Sigmoid colon (tissue), 4 donors: ENCODE results near the gene RPH3AL.

ENCODE experiments used
- CTCF ChIP-seq, 4 experiments: fragments of 450-650 bp in 3 of 4; fragments of 200-600 bp in 1 of 4; IDR thresholded peaks; one replicate each; pipeline ENCODE4 v1.5.1; 2016 to 2019; ENCODE audit warnings: antibody characterized with exemption in 4 of 4, mild to moderate bottlenecking in 3 of 4, moderate library complexity in 2 of 4
- POLR2A ChIP-seq, 2 donors: fragments of 450-650 bp; IDR thresholded peaks; one replicate each; pipeline ENCODE4 v1.6.1; 2016; ENCODE audit warnings: antibody characterized with exemption in 2 of 2, mild to moderate bottlenecking in 2 of 2, moderate library complexity in 2 of 2
- POLR2AphosphoS5 ChIP-seq, 4 donors: sonication (generic); formaldehyde crosslinking; IDR thresholded peaks; one replicate each; pipeline ENCODE4 v1.6.1; 2017; ENCODE audit warnings: antibody characterized with exemption in 4 of 4

GRCh38 chr17:386141-386876, 33.7 kb upstream of the RPH3AL start:
- TF ChIP-seq POLR2A (IDR thresholded peaks at IDR 0.05) (no peak), CTCF (IDR thresholded peaks at IDR 0.05) (peak in 3 of 4 experiments; percentile 6 to 67 (median 13)), POLR2AphosphoS5 (IDR thresholded peaks at IDR 0.05) (no peak)
